B cell (primary cell): Measurements from ENCODE around the gene SH3YL1.

Experiments used
- CTCF ChIP-seq: fragments of 200-600 bp; IDR thresholded peaks from one replicate; pipeline ENCODE4 v1.8.0; 2022; ENCODE audit warnings: antibody characterized with exemption, mild to moderate bottlenecking
- EZH2 ChIP-seq: IDR thresholded peaks from 2 replicates; pipeline ENCODE4 v1.6.1; 2012; ENCODE audit warnings: borderline replicate concordance, low read depth, mild to moderate bottlenecking, moderate library complexity, low read length; ENCODE audit not compliant: insufficient read depth, poor library complexity, severe bottlenecking

GRCh38 chr2:195932-196331 lies 67.9 kb downstream of the SH3YL1 start:
- TF ChIP-seq EZH2 (no peak), CTCF (no peak)
